ENCODE results near the gene RND2. TPM values are rescaled to one million over a fixed set of nuclear protein-coding genes. Genes with fewer than 3 reads are reported as not detected.

RND2 gene
- total RNA-seq, 1 donor: 0.36 TPM

DNA sequence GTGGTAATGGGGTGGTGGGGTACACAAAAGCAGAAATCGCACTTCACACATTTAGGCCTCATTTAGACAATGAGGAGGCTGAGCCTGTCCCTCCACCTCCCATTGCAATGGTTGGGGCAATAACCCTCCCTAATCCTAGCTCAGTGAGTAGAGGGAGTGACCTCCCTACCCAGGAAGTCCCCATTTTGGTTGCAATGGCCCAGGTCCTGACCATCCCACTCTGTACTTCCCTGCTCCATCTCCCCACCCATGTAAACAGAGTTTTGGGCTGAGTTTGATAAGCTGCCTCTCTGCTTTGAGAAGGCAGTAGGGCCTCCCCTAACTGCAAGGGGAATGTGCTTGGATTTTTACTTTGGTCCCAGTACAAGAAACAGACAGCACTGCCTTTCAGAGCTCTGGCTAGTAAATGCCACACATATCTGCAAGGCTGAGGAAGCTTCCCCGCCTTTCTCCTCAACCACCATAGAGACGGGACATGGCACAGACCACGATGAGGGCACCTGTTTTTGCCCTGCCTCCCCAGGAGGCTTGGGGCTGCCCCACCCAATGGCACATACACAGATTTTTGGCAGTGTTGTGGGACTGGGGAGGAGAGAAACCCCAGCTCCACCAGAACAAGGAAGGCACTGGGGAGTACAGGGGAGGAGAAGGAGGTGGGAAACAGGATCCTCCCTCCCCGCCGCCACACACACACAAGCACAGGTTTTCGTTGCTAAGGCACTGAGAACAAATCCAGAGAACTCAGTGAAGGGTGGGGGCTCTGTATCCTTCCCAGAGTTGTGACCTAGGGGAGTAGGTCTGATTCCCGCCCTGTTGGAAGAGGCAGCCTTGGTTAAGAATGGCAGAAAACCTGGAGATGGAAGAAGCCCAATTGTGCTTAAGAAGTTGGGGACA lies 10.1 kb upstream of the RND2 start:
- Histone ChIP-seq H3K4me3 (ENCODE audit: insufficient read depth, low read length) (no peak overlapping the region), H4K20me1 (ENCODE audit: insufficient read depth, low read length) (peaks cover 22% of the 10 kb centered on the region), H3K4me2 (ENCODE audit: insufficient read depth, low read length) (no peak overlapping the region), H3K9me3 (ENCODE audit: low read depth, low read length) (no peaks in the 10 kb centered on the region), H3K27me3 (ENCODE audit: insufficient read depth, low read length) (no peaks in the 10 kb centered on the region), H3K36me3 (ENCODE audit: insufficient read depth, low read length) (peaks cover 42% of the 10 kb centered on the region), H3K27ac (ENCODE audit: low read depth, low read length) (no peak overlapping the region), H3K4me1 (ENCODE audit: insufficient read depth, low read length) (peaks cover 15% of the 10 kb centered on the region), H3K79me2 (ENCODE audit: insufficient read depth, low read length) (peaks cover 41% of the 10 kb centered on the region), H2AFZ (ENCODE audit: low read length) (no peak overlapping the region)
- DNase-seq (ENCODE audit: insufficient read length, low spot score, missing footprints): peak; percentile 37
- no peak for TF ChIP-seq CTCF (IDR thresholded peaks at IDR 0.05; ENCODE audit: extremely low read depth, low read depth, low read length)

DNA sequence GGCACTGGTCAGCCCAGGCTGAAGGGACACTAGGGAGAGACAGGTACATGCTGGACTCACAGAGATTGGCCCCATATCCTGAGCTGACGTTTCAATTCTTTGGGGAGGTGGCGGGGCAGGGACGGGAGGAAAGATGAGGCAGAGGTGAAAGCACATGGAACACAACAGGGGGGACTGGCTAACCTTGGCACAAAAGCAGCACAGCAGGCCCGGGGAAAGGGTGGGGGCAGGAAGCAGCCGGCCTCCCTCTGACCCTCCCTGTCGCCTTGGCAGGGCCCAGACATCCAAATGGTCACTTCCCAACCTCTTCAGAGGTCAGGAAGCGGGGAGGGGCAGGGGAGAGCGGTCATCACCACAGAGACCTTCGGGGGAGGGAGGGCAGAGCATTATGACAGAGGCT lies 9.5 kb upstream of the RND2 start:
- no peak overlapping the region for H3K4me2 ChIP-seq (ENCODE audit: insufficient read depth, low read length)
- no peak overlapping the region for H3K4me3 ChIP-seq (ENCODE audit: insufficient read depth, low read length)
- H4K20me1 ChIP-seq (ENCODE audit: insufficient read depth, low read length): peaks cover 26% of the 10 kb centered on the region
- no peaks in the 10 kb centered on the region for H3K27me3 ChIP-seq (ENCODE audit: insufficient read depth, low read length)
- DNase-seq (ENCODE audit: insufficient read length, low spot score, missing footprints): peak; percentile 35
- no peak for TF ChIP-seq CTCF (IDR thresholded peaks at IDR 0.05; ENCODE audit: extremely low read depth, low read depth, low read length)
- no peak overlapping the region for H3K27ac ChIP-seq (ENCODE audit: low read depth, low read length)
- no peaks in the 10 kb centered on the region for H3K9me3 ChIP-seq (ENCODE audit: low read depth, low read length)
- peaks cover 48% of the 10 kb centered on the region for H3K79me2 ChIP-seq (ENCODE audit: insufficient read depth, low read length)
- H3K4me1 ChIP-seq (ENCODE audit: insufficient read depth, low read length): peaks cover 22% of the 10 kb centered on the region
- H2AFZ ChIP-seq (ENCODE audit: low read length): no peak overlapping the region
- H3K36me3 ChIP-seq (ENCODE audit: insufficient read depth, low read length): peaks cover 46% of the 10 kb centered on the region

- peak; percentile 14 for DNase-seq (ENCODE audit: insufficient read length, low spot score, missing footprints)
- H4K20me1 ChIP-seq (ENCODE audit: insufficient read depth, low read length): peaks cover 26% of the 10 kb centered on the region
These were observed 8.8 kb upstream of the RND2 start for GRCh38 chr17:43016216-43016615.

More at GRCh38 chr17:43016216-43016615, 8.8 kb upstream of the RND2 start:
- no peak overlapping the region for H2AFZ ChIP-seq (ENCODE audit: low read length)
- H3K79me2 ChIP-seq (ENCODE audit: insufficient read depth, low read length): peaks cover 53% of the 10 kb centered on the region
- H3K9me3 ChIP-seq (ENCODE audit: low read depth, low read length): no peaks in the 10 kb centered on the region
- no peak for TF ChIP-seq CTCF (IDR thresholded peaks at IDR 0.05; ENCODE audit: extremely low read depth, low read depth, low read length)
- no peak overlapping the region for H3K27ac ChIP-seq (ENCODE audit: low read depth, low read length)
- H3K36me3 ChIP-seq (ENCODE audit: insufficient read depth, low read length): peaks cover 46% of the 10 kb centered on the region
- H3K27me3 ChIP-seq (ENCODE audit: insufficient read depth, low read length): no peaks in the 10 kb centered on the region
- H3K4me2 ChIP-seq (ENCODE audit: insufficient read depth, low read length): no peak overlapping the region
- H3K4me3 ChIP-seq (ENCODE audit: insufficient read depth, low read length): no peak overlapping the region
- H3K4me1 ChIP-seq (ENCODE audit: insufficient read depth, low read length): peaks cover 27% of the 10 kb centered on the region
